Stimulated activated CD4-positive, alpha-beta T cell treated with anti-CD3 and anti-CD28 coated beads, Interleukin-4, amount 100 ng/mL, for 1 hour (primary cell): ENCODE measurements around the gene GRAMD4.
"Not testable (repeated sequence)": the region's sequence is repeated elsewhere in the genome, so short reads cannot be mapped to it uniquely, and the experiment has no call there.

Experiments
- DNase-seq: peaks from one replicate; pipeline ENCODE4 v3.0.0-alpha.2; 2020

Gene GRAMD4

DNA sequence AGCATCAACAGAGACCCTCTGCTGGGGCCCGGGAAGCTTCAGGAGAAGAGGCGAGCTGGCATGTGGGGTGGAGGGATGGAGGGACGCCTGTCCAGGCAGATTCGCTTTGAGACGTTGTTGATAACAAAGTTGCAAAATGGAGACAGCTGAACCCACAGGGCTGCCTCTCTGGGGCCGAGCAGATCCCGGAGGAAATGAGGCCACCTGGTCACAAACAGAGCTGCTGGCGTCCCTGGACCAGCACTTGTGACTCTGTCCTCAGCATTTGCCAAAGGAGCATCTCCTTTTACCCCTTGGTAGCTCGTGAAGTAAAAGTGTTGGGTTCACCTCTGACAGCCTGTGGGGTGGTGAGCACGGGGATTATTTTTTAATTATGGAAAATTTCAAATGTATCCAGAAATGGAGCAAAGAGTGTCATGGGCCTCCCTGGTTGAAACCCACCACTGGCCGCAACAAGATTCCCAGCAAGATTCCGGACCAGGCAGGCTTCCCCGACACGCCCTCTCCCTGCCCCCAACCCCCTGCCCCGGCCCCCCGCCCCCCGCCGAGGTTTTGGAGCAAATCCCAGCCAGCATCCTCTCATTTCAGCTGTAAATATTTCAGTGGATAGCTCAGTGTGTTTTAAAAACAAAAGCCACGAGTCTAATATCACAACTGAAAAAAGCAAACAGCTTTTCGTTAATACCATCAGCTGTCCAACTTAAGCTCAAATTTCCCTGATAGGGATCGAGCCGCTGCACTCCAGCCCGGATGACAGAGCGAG lies 20.3 kb downstream of the GRAMD4 start:
- no peak for DNase-seq

DNA sequence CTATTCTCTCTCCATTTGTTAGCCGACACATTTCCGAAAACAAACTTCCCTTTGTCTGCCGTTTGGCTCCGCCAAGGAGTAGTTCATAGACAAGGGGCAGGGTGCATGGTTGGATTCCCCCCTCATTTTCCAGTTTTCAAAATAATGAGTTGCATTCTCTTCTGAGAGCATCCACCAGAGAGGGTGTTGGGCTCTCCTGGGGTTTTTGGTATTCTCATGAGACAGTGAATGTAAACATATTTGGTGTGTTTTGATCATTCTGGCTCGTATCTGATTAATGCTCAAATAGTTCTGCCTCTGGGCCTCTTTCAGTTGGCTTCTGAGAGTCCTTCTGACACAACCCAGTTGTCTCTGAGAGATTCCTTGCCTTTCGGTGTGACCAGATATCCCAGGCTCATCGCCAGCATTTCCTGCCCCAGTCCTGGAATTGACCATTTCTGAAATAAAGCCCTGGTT lies 21.7 kb downstream of the GRAMD4 start:
- no peak for DNase-seq

DNA sequence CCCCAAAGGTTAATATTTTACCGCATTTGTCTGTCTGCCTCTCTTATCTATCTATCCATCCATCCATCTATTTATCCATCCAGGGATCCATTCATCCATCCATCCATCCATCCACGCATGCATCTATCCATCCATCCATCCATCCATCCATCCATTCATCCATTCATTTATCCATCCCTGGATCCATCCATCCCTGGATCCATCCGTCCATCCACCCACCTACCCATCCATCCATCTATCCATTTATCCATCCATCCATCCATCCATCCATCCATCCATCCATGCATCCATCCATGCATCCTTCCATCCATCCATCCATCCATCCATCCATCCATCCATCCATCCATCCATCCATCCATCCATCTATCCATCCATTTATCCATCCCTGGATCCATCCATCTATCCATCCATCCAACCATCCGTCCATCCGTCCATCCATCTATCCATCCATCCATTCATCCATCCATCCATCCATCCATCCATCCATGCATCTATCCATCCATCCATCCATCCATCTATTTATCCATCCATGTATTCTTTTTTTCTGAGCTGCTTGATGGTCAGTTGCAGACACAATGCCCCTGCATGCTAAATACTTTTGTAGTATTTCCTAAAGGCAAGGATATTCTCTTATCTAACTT lies 22.8 kb downstream of the GRAMD4 start:
- DNase-seq = not testable (repeated sequence)

DNA sequence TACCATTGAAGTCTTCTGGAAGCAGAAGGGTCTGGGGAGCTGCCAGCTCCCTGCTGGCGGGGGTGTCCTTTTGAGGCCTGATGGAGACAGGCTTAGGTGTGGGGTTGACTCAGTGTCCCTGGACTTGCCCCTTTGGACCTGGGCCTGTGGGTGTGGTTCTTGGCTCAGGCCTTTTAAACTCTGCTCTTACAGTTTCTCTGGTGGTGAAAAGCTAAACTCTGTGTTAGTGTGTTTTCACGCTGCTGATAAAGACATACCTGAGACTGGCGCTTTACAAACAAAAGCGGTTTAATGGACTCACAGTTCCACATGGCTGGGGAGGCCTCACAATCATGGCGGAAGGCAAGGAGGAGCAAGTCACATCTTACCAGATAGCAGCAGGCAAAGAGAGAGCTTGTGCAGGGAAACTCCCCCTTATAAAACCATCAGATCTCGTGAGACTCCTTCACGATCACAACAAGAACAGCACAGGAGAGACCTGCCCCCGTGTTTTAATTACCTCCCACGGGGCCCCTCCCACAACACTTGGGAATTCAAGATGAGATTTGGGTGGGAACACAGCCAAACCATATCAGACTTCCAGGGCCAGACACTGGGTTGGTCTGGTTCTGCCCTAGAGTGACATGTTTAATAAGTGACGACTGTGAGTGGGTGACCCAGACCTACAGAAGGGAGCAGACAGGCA lies 26.5 kb downstream of the GRAMD4 start:
- DNase-seq = no peak

DNA sequence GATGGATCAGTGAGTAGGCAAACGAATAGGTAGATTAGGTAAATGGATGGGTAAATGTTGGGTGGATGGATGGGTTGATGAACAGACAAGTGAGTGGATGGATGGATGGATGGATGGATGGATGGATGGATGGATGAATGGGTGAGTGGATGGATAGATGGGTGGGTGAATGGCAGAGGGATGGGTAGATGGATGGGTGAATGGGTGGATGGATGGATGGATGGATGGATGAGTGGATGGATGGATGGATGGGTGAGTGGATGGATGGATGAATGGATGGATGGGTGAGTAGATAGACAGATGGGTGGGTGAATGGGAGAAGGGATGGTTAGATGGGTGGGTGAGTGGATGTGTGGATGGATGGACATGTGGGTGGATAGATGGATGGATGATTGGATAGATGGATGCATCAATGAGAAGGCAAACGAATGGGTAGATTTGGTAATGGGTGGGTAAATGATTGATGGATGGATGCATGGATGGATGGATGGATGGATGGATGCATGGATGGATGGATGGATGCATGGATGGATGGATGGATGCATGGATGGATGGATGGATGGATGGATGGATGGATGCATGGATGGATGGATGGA lies 28.1 kb downstream of the GRAMD4 start:
- DNase-seq = not testable (repeated sequence)

DNA sequence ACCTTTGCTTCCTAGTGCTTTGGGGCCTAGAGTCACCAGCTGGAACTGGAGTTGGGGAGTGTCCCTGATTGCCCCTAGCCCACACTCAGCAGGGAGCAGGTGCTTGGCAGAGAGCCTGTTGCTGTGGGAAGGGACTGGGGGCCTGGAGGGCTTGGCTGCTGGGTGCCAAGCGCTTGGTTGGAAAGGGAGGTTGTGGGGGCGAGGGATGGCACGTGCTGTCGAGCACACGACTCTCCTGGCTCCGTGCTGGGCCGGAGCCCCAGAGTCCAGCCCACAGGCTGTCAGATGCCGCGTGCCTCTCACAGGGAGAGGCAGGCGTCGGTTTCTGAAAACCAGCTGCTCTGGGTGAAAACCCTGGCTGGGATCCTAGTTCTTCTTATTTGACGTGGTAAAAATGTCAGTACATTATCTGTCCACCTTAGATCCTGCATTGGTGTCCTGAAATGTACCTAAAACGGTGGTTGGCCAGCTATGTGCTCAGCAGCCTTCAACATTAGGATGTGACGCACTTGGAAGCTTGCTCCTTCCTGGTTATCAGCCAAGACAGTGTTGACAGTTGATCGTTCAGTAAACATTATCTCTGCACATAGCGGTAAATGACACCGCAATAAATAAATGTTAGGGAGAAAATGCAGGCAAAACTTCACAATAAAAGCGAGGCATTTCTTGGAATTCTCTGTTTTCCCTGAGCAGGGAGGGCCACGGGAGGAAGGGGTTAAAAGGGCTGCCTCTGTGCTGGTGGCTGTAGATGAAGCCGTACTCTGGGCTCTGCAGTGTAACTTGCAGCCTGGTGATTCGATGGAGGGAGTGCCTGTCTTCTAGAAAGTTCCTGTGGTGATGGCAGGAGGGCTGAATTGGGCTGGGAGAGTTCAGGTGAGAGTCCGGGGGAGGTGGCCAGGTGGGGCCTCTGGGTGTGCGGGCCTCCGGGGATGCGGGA lies 29.2 kb downstream of the GRAMD4 start:
- no peak for DNase-seq

DNA sequence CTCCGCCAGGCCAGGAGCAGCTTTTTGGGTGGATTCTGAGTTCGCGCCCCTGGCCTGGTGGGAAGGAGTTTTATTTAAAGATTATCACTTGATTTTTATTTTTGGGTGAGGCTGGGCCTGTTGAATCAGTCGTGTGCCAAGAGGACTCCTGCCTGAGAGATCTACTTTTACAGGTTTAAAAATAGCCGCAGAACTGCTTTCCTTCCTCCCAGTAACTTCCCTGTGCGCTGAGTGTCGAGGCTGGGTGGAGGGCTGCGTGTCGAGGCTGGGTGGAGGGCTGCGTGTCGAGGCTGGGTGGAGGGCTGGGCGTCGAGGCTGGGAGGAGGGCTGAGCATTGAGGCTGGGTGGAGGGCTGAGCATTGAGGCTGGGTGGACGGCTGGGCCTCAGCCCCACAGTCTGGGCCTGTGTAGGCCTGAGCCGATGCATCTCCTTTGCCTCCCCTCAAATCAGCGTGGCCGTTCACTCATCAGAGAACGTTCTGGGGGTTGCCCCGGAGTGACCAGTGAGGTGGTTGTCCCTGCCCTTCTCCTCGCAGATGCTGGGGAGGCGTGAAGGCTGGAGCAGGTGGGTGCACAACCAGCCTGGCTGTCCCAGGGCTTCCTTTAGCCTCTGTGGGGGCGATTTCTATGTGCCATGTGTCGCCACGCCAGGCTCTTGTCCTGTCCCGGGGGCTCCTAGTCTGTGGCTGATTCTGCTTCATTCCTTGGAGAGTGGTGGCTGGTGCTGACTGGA lies 30.1 kb downstream of the GRAMD4 start:
- no peak for DNase-seq

DNA sequence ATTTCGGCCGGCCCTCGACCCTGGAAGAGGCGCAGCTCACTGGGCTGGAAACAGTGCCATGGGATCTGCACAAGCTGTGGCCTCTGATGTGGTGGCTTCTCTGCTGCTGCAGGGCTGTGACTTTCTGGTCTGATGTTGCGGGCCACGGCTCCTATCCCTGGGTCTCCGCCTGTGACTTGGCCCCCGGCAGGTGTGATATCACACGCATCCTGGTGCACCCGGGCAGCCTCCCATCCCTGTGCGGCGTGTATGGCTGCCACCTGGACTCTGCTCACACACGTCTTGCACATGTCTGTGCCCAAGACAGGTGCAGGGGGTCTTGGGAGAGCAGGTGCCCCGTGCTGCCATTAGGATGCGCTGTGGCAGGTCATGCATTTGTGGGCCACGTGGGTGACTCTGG lies 31.1 kb downstream of the GRAMD4 start:
- DNase-seq = no peak

DNA sequence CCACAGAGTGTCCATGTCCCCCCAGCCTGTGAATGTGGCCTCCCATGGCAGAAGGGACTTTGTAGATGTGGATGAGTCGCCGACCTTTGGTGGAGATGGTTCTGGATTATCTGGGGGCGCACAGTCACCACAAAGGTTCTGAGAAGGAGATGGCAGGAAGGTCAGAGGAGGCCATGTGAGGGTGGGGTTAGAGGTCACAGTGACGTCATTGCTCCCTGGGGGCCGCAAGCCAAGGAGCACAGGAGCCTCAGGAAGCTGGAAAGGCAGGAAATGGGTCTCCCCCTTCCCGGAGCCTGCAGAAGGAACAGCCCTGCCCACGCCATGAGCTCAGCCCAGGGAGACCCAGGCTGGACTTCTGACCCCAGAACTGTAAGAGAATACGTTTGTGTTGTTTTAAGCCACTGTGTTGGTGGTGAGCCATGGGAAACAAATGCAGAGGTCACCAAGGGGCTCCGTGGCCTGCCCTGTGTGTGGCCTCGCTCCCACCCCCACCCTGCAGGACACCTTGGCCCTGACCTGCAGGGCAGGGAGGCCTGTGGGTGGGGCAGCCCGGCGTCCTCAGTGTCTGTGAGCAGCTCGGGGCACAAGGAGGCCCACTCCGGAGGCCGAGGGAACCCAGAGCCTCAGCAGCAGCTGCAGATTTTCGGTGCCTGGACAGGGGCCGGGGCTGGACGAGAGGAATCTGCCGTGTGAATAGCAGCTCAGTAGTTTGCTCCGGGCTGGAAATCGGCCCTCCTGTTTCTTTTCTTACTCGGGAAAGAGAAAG lies 32.1 kb downstream of the GRAMD4 start:
- DNase-seq = no peak

DNA sequence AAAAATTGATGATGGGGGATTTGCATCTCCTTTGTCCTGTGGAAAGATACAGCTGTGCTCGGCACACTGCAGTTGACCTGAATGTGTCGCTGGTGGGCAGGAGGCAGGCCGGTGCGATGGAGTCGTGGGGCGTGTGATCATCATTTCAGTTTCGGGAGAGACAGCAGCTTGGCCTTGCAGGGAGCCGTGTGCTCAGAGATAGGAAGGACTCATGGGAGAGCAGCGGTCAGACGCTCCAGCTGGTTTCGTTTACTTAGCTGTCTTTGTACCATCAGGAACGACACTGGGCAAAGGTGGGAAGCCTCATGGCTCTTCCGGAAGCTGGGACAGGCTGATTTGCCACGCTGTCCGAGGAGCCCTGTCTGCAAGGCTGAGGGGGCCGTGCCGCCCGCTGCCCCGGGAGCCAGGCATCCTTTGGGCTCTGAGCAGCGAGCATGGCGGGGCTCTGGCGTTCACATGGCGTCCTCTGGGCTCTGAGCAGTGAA lies 32.7 kb downstream of the GRAMD4 start:
- no peak for DNase-seq

DNA sequence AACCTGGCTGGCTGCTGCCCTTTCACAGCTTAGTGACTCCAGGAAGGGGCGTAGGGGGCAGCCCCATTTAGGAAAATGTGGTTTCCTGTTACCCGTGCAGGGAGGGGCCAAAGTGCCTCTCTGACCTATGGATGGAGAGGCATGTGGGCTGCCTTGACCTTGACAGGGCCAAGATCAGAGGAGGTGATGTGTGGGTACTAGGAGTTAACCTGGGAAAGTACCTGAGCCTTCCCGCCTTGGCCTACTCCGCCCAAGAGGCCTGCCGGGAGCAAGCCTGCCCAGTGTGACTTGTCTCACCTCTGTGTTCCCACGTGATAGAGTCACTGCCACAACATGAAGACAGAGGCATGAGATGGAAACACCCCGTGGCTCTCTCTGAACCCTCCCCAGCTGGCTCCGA lies 33.4 kb downstream of the GRAMD4 start:
- DNase-seq = no peak

DNA sequence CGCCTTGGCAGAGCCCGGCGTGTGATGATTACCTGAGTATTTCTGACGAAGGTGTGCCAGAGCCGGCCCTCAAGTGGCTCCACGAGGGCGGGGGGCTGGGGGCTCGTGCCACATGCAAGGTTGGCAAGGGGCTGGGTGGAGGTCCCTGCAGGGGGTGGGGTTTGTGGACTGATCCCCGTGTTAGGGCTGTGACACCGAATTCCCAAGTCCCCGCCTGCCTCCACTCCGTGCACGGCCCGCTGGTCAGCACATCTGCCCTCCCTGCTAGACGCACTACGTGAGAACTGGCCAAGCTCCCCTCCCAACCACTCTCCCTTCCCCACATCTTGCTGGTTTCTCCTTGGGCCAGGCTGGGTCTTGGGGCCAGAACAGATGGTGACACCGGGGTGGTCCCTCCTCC lies 34.2 kb downstream of the GRAMD4 start:
- no peak for DNase-seq

DNA sequence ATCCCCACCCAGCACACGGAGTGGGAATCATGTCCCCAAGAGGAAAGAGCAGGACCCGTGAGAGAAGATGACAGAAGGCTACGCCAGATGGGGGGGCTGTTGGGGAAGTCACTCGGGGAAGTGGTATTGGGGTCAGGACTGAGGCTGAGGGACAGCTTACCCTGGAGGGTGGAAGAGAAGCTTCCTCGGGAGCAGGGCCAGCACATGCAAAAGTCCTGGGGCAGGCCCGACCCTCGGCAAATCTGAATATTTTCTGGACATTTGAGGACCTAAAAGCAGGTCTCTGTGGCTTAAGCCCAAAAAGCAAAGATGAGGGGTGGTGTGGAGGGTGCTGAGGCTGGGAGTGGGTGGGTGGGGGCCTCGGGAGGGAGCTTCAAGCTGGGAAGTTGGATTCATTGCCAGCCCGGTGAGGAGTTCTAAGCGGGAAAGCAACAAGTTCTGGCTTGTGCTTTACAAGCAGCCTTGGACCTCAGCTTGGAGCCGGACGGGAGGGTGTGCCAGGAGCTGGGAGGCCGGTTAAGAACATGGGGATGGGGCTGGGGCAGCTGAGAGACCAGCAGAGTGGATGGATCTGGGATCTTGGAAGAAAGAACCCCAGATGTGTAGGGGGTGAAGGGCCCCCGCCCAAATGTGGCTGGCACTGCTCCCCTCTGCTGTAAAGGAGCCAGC lies 34.9 kb downstream of the GRAMD4 start:
- DNase-seq = no peak

DNA sequence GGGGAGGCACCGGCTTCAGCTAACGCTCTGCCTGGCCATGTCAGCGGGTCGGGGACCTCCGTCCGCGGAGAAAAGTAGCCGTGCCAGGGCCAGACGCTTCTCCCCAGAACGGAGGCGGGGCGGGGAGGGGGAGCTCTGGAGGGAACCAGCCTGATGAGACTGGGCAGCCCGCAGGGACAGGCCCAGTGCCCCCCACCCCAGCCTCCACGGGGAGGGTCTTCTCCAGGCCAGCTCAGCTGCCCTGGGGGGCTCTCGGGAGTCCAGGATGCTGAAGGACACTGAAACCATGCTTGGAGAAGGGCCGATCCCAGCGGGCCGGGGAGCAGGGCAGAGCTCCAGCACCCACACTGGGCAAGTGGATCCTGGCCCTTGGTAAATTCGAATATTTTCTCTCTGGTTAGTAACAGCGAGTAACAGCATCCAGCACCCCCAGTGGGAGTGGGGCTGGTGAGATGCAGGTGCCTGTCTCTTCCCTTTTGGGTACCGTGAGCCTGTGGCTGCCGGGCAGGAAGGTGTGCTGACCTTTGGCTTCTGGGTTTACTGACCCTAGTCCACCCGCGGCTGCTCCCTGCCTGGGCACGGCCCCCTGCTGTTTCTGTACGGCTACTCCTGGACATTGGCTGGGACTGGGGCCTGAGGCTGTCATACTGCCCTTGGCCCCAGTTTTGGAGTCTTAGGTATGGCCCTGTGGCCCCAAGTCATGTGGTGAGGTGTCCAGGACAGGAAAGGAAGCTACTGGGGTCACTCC lies 35.8 kb downstream of the GRAMD4 start:
- DNase-seq = no peak

DNA sequence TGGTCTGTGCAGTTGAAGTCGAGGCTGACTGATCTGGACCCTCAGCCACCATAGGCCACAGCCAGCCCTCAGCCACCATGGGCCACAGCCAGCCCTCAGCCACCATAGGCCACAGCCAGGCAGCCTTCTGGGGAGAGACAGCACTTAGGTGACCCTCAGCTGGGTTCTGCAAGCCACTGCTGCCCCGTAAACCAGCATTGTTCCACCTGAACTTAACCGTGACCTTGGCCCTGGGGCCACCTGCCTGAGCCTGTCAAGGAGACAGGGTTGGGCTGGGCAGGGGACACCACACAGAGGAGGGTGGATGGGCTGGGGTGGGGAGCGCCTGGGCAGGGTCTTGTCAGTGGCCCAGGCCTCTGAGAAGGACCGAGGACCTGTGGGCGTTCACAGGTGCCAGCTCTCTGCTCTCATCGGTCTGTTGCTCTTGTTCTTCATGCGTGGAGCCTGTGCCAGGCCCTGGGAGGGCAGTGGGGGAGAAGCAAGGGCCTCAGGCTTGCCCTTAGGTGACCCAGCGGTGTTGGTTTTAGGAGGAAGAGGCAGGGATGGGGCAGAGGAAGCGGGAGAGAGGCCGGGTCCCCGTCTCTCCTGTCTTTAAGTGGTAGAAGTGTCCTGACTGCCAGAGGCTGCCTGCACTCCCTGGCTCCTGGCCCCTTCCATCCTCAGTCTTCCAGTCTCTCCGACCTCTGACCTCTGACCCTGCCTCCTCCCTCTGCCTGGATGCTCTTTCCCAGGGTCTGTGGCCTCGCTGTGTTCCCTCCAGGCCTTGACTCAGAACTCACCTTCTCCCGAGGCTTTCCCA lies 36.9 kb downstream of the GRAMD4 start:
- no peak for DNase-seq

DNA sequence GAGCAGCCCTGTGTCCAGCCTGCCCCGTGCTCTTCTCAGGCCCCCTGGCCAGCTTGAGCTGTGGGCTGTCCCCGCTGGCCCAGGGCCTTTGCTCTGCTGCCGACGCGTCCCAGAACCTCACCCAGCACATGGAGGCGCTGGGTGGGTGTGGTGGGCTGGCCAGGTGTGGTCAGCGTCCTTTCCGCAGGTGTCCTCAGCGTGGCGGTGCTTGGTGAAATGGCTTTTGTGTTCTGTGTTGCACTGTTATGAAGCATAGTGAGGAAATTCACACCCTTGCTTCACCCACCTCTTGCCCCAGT lies 37.4 kb downstream of the GRAMD4 start:
- DNase-seq = no peak

DNA sequence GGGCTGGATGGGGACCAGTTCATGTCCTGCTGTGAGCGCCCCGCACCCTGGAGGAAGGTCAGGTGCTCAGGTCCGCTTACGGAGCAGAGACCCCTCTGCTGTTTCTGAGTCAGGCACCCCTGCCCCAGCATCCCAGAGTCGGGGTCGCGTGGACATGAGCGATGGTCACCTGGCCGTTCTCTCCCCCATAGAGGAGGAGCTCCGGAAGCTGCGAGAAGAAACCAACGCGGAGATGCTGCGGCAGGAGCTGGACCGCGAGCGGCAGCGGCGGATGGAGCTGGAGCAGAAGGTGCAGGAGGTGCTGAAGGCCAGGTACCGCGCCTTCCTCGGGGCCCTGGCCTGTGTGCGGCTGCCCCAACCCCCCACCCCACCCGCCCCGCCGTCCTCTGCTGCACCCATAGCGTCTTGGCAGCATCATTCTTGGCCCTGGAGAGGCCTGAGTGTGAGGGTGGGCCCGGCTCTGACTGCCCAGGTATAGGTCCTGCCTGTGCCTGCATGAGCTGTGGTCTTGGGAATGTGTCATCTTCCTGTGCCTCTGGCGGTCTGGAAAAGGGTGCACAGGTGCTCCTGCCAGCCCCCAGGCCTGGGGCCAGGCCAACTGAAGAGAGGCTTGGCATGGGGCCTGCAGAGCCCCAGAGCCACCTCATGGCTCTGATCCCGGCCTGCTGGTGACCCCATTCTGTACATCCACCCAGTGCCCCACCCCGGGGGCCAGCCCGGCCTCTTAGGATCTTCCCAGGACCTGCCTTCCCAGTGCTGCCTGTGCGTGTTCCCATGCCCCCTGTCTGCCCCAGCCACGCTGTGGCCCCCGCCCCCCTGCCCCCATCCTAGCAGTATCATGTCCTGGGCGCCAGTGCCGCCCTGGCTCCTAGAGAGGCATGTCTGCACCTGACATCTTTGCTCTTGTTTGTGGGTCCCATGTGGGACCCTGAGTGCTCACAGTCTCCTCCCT lies 38.1 kb downstream of the GRAMD4 start:
- no peak for DNase-seq
